MM.1S (cell line): ENCODE measurements around the gene RPH3AL.

Source experiments
- DNase-seq: peaks from one replicate; pipeline ENCODE4 v3.0.0-alpha.2; 2015
- H2AFZ ChIP-seq: fragments of 300-600 bp; sonication (generic); 2 replicates; pipeline ENCODE4 v1.6.0; 2016; ENCODE audit warnings: antibody characterized with exemption, low read length
- H3F3A ChIP-seq: fragments of 300-600 bp; sonication (generic); 2 replicates; pipeline ENCODE4 v1.6.1; 2016; ENCODE audit warnings: mild to moderate bottlenecking, antibody characterized with exemption, low read length, moderate library complexity, mixed read lengths; ENCODE audit not compliant: insufficient read depth
- H3K27ac ChIP-seq: fragments of 300-600 bp; sonication (generic); 2 replicates; pipeline ENCODE4 v1.5.1; 2016; ENCODE audit warnings: mild to moderate bottlenecking, low read length
- H3K27me3 ChIP-seq: fragments of 300-600 bp; sonication (generic); replicated peaks from 2 replicates; pipeline ENCODE4 v1.6.0; 2016; ENCODE audit warnings: low read length; ENCODE audit not compliant: insufficient read depth
- H3K36me3 ChIP-seq: fragments of 300-600 bp; sonication (generic); replicated peaks from 2 replicates; pipeline ENCODE4 v1.6.1; 2016; ENCODE audit warnings: mild to moderate bottlenecking, low read length, mixed read lengths; ENCODE audit not compliant: insufficient read depth
- H3K4me1 ChIP-seq: fragments of 300-600 bp; sonication (generic); 2 replicates; pipeline ENCODE4 v1.6.1; 2016; ENCODE audit warnings: low read length, mixed read lengths
- H3K4me2 ChIP-seq: fragments of 300-600 bp; sonication (generic); 2 replicates; pipeline ENCODE4 v1.6.0; 2016; ENCODE audit warnings: low read depth, low read length
- H3K4me3 ChIP-seq: fragments of 300-600 bp; sonication (generic); 2 replicates; pipeline ENCODE4 v1.5.1; 2016; ENCODE audit warnings: low read length, mixed read lengths
- H3K79me2 ChIP-seq: fragments of 300-600 bp; sonication (generic); 2 replicates; pipeline ENCODE4 v1.6.1; 2016; ENCODE audit warnings: mixed run types, low read length, mixed read lengths
- H3K9ac ChIP-seq: fragments of 300-600 bp; sonication (generic); 2 replicates; pipeline ENCODE4 v1.6.1; 2016; ENCODE audit warnings: low read length, mixed read lengths
- H3K9me2 ChIP-seq: fragments of 300-600 bp; sonication (generic); replicated peaks from 2 replicates; pipeline ENCODE4 v1.6.1; 2016; ENCODE audit warnings: mild to moderate bottlenecking, low read length, mixed read lengths; ENCODE audit not compliant: insufficient read depth
- H3K9me3 ChIP-seq: fragments of 300-600 bp; sonication (generic); replicated peaks from 2 replicates; pipeline ENCODE4 v1.6.1; 2016; ENCODE audit warnings: mild to moderate bottlenecking, low read length, mixed read lengths; ENCODE audit not compliant: insufficient read depth
- H4K20me1 ChIP-seq: fragments of 300-600 bp; sonication (generic); 2 replicates; pipeline ENCODE4 v1.6.1; 2016; ENCODE audit warnings: mild to moderate bottlenecking, low read length, moderate library complexity, mixed read lengths; ENCODE audit not compliant: insufficient read depth
- CTCF ChIP-seq: fragments of 300-600 bp; sonication (generic); IDR thresholded peaks from 2 replicates; pipeline ENCODE4 v1.5.1; 2016; ENCODE audit warnings: antibody characterized with exemption, low read length, mixed read lengths
- EZH2 ChIP-seq: fragments of 300-600 bp; sonication (generic); optimal IDR thresholded peaks from 2 replicates; pipeline ENCODE3; 2017; ENCODE audit warnings: low read depth, mild to moderate bottlenecking, antibody characterized with exemption, low read length, mixed read lengths
- EZH2phosphoT487 ChIP-seq: fragments of 300-600 bp; sonication (generic); IDR thresholded peaks from 2 replicates; pipeline ENCODE4 v1.6.1; 2018; ENCODE audit warnings: antibody characterized with exemption, low read length

Gene RPH3AL

DNA sequence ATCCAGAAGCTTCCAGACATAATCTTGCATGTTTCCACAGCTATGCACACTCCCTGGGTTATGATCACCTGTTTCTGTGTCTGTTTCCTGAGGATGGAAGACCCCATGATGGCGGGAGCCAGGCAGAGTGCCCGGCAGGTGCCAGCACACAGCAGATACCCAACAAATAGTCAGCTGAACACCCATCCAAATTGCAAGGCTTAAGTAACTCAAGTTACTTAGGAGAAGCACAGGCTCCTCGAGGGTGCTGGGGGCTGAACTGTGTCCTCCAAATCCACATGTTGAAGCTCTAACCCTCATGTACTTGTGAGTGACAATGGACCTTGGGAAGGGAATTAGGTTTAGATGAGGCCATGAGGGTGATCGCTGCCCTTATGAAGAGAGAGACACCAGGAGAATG is 91.7 kb downstream of the RPH3AL start:
- H3K9ac ChIP-seq: no peak overlapping the region
- peaks cover 76% of the 10 kb centered on the region for H3K27me3 ChIP-seq
- H3K36me3 ChIP-seq: no peaks in the 10 kb centered on the region
- no peak overlapping the region for H3K27ac ChIP-seq
- H3K4me2 ChIP-seq: no peak overlapping the region
- no peaks in the 10 kb centered on the region for H4K20me1 ChIP-seq
- H3K79me2 ChIP-seq: no peaks in the 10 kb centered on the region
- TF ChIP-seq EZH2phosphoT487: no peak
- TF ChIP-seq CTCF: no peak
- no peak for TF ChIP-seq EZH2
- DNase-seq: no peak
- no peaks in the 10 kb centered on the region for H3K9me3 ChIP-seq
- H3K4me1 ChIP-seq: no peaks in the 10 kb centered on the region
- H2AFZ ChIP-seq: no peak overlapping the region
- no peaks in the 10 kb centered on the region for H3K9me2 ChIP-seq
- H3F3A ChIP-seq: no peaks in the 10 kb centered on the region
- H3K4me3 ChIP-seq: no peak overlapping the region

DNA sequence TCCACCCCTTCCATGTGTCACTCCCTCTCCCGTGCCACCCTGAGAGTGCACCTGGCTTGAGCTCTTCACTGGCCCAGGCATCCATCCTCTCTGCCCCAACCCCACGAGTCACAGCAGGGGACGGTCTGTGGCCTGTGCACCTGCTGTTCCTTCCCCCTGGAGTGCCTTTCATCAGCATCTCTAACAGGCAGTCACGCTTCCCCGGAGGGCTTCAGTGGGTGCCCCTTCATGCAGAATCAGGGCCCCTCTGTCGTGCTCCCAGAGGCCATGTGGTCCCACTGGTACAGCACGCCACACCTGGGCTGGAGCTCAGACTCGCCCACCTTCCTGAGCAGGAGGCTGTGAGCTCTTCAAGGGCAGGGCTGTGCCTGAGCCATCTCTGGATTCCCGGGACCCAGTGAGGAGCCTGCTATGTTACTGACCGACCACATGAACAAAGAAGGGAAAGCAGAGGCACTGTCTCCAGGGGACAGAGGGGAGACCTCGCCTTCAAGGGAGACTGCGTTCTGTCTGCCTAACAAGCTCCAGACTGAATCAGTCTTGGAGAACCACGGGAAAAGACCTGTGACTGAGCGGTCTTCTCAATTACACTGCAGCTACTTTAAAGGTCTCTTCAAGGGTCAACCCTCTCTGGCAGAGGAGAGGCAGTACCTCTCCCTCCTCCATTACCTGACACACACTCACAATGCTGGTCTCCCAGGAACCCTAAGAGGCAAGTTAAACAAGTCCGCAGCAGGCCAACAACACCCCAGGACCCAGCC is 92.4 kb downstream of the RPH3AL start:
- no peaks in the 10 kb centered on the region for H3K9me3 ChIP-seq
- TF ChIP-seq EZH2: no peak
- no peak for TF ChIP-seq CTCF
- no peak for TF ChIP-seq EZH2phosphoT487
- H3K9ac ChIP-seq: no peak overlapping the region
- H2AFZ ChIP-seq: no peak overlapping the region
- no peak for DNase-seq
- H3K79me2 ChIP-seq: no peaks in the 10 kb centered on the region
- no peaks in the 10 kb centered on the region for H3K9me2 ChIP-seq
- H3K4me3 ChIP-seq: no peak overlapping the region
- no peaks in the 10 kb centered on the region for H3F3A ChIP-seq
- H3K27me3 ChIP-seq: peaks cover 68% of the 10 kb centered on the region
- H3K36me3 ChIP-seq: no peaks in the 10 kb centered on the region
- H3K4me1 ChIP-seq: no peaks in the 10 kb centered on the region
- H4K20me1 ChIP-seq: no peaks in the 10 kb centered on the region
- H3K27ac ChIP-seq: no peak overlapping the region
- no peak overlapping the region for H3K4me2 ChIP-seq

DNA sequence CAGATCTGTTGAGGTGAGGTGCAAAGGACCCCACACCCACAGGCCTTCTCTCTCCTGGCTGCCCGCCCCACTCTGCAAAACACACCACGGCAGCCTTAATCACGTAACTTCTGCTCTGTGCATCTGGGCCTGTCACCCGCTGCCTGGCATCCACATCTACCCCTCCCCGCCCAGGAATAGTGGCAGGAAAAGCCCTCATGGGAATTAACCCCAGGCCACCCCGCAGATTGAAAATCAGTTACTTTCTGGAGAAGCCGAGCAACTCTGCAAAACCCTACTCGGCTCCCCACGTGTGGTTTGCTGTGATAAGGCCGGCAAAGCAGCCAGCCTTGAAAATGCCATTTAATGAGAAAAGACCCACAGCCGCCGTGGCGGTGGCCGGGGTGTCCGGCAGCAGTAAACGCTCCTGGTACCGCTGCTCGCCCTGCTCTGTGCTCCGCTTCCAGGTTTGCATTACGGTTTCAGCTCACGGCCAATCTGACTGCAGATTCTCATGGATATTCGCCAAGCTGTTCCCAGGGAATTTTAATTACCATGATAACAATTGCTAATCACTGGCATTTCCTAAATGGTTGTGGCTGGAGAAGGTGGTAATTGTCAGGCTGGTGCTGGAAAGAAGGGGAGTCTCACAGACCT is 93.1 kb downstream of the RPH3AL start:
- Histone ChIP-seq H3K9ac (no peak overlapping the region), H3K4me2 (no peak overlapping the region), H3K36me3 (no peaks in the 10 kb centered on the region), H3K4me1 (no peaks in the 10 kb centered on the region), H2AFZ (no peak overlapping the region), H3K27me3 (peaks cover 61% of the 10 kb centered on the region), H3K9me3 (no peaks in the 10 kb centered on the region), H3K9me2 (no peaks in the 10 kb centered on the region), H3K27ac (no peak overlapping the region), H3K79me2 (no peaks in the 10 kb centered on the region), H3F3A (no peaks in the 10 kb centered on the region), H4K20me1 (no peaks in the 10 kb centered on the region), H3K4me3 (no peak overlapping the region)
- TF ChIP-seq EZH2: no peak
- TF ChIP-seq EZH2phosphoT487: no peak
- no peak for TF ChIP-seq CTCF
- no peak for DNase-seq
